ENCODE results near the gene OR51B6. TPM values are rescaled to one million over a fixed set of nuclear protein-coding genes. Genes with fewer than 3 reads are reported as not detected.

OR51B6 gene
- total and polyA plus RNA-seq, 9 of the 15 experiments (the other 6 are each of a cell fraction or from before 2014, with no cell fraction given) = 0.06 to 0.97 TPM; not detected in 7

- WGBS (ENCODE audit: insufficient coverage, low coverage, missing lambda C conversion rate) = 55% methylated on average over 3 of the region's 3 CpGs
- FAIRE-seq (no peak), DNase-seq (ENCODE audit: extremely low read depth in 1 of 4, low spot score in 3 of 4) (no peak), ATAC-seq (no peak)
- Histone ChIP-seq H3K9ac (ENCODE audit: insufficient read depth in 1 of 2, low read depth in 2 of 2, low read length in 2 of 2) (no peak overlapping the region), H2AFZ (ENCODE audit: low read depth, low read length) (no peak overlapping the region), H3K36me3 (ENCODE audit: control insufficient read depth, insufficient read depth, low read length) (peaks cover 80% of the 10 kb centered on the region), H3K79me2 (ENCODE audit: control insufficient read depth, insufficient read depth, low read length) (peaks cover 57% of the 10 kb centered on the region), H3K4me2 (ENCODE audit: insufficient read depth, low read length) (no peak overlapping the region), H3K27ac (ENCODE audit: extremely low read depth, low read depth, low read length) (no peak overlapping the region), H3K27me3 (ENCODE audit: control insufficient read depth in 2 of 2, insufficient read depth in 2 of 2, low read length in 2 of 2) (no peaks in the 10 kb centered on the region), H3K9me3 (replicated peaks; ENCODE audit: control insufficient read depth, insufficient read depth, low read depth, low read length) (no peaks in the 10 kb centered on the region), H3K9me1 (ENCODE audit: control insufficient read depth, insufficient read depth, low read length) (no peaks in the 10 kb centered on the region), H3K4me3 (no peak overlapping the region), H4K20me1 (replicated peaks; ENCODE audit: control insufficient read depth, insufficient read depth, low read length) (no peaks in the 10 kb centered on the region), H3K4me1 (replicated peaks in 1 of 2; ENCODE audit: control insufficient read depth in 2 of 2, insufficient read depth in 2 of 2, low read length in 2 of 2) (peaks cover 0 to 3% of the 10 kb centered on the region in 2 experiments; a peak in 2 of 5 replicates)
- intact Hi-C loops (cut with micrococcal nuclease) = no loop called here
- TF ChIP-seq TRIM25 (IDR thresholded peaks at IDR 0.05; ENCODE audit: borderline replicate concordance) (no peak), ZHX1 (conservative IDR thresholded peaks at IDR 0.05; ENCODE audit: low read length) (no peak), NFXL1 (CRISPR knock-in tag; IDR thresholded peaks at IDR 0.05) (no peak), RFX5 (IDR thresholded peaks at IDR 0.05; ENCODE audit: low read depth, low read length) (no peak), TEAD2 (tag; IDR thresholded peaks at IDR 0.05) (no peak), MLLT1 (IDR thresholded peaks at IDR 0.05) (no peak)
- CTCF ChIA-PET (ENCODE audit: low intra/inter-chr PET ratio) = no interaction called here
- in situ Hi-C loops (cut with MboI) = no loop called here
- POLR2A ChIA-PET = interaction anchor here (0.6 to 1.0 kb wide), 2 partner anchors 48 to 157 kb away, joined by 3 read pairs; no protein-coding TSS in a partner anchor
- no TSS peak for BruUV-seq (replicated peaks)
These were observed 2.6 kb upstream of the OR51B6 start for GRCh38 chr11:5348551-5349194.

Data from K562 (cell line).